NCI-H146 treated with DMSO at 0.1 percent for 48 hours (cell line): ENCODE measurements around the gene CLPX.
"Not testable (repeated sequence)": the region's sequence is repeated elsewhere in the genome, so short reads cannot be mapped to it uniquely, and the experiment has no call there.

ENCODE experiments used
- DNase-seq: peaks from one replicate; lab custom pipeline; 2025; ENCODE audit not compliant: unreplicated experiment; lab: John Stamatoyannopoulos, UW

CLPX gene

DNA sequence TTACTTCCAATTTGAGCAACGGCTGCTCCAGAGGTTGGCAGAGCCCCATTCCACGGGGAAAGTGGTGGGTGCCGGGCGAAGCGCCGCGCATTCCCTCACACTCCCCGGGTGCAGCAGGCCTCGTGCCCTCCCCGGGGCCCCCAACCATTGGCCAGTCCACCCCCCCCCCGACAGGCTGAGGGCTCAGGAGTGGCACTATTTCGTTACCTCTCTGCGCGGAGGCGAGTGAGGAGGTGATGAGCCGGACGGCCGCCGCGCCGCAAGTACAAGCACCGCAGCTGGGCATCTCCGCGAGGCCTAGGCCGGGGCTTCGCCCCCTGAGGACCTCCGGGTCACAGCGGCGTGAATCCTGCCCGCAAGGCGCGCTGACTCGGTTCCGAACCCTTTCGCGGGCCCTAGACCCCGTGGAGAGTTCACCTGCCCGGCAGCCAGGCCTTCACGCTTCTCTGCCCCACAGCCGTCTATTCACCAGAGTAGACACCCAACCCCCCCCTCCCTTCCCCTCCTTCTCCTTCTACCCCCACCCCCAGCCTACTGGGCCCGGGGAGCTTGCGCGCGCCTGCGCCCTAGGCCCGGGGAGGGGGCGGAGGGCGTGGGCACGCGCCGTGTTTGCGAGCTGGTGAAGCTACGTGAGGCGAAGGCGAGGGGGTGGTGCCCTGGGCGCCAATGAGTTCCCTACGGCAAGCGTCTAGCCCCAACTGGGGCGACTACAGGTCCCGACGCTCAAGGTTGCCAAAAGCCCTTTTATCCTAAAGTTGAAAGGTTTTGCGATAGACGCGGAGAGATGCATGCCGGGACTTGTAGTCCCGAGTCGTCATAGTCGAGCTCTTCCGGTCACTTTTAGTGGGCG lies at the start of gene CLPX:
Gene CLPX (minus strand): TSS at position 475 of the 850 bp plus-strand sequence. CDS start 189 bp downstream, at position 286.
- peak; percentile 74 for DNase-seq

DNA sequence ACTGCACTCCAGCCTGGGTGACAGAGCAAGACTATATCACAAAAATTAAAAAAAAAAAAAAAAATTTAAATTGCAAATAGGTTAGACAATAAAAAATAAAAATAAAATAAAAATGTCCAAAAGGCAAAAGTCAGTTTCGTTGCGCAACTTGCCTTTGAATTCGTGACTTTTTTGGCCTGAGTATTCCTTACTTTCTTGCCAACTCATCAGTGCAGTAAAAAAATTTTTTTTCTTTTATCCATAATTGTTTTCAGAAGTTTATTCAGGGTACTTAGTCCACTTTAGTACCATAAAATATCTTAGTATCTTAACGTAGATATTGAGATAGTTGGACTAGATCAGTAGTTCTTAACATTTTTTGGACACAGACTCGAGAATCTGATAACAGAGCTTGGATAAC lies 48.6 kb upstream of the CLPX start:
- DNase-seq: no peak

DNA sequence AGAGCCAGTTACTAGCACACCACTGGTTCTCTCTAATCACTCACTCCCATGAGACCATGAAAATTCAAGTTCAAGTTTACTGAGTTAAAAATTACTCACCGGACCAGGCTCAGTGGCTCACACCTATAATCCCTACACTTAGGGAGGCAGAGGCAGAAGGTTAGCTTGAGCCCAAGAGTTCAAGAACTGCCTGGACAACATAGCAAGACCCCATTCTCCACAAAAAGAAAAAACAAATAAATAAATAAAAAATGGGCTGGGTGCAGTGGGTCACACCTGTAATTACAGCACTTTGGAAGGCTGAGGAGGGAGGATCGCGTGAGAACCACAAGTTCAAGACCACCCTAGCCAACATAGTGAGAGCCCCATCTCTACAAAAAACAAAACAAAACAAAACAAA lies 47.4 kb upstream of the CLPX start:
- DNase-seq: no peak

DNA sequence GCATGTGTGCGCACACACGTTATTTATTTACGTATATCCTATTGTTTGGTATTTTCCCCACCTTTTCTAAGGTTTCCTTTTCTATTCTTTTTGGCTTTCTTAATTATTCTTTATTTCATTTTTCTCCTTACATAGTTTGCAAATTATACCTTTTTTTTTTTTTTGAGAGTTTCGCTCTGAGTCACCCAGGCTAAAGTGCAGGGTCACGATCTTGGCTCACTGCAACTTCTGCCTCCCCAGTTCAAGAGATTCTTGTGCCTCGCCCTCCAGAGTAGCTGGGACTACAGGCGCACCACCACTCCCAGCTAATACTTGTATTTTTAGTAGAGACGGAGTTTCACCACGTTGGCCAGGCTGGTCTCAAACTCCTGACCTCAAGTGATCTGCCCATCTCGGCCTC lies 46.2 kb upstream of the CLPX start:
- DNase-seq: no peak

DNA sequence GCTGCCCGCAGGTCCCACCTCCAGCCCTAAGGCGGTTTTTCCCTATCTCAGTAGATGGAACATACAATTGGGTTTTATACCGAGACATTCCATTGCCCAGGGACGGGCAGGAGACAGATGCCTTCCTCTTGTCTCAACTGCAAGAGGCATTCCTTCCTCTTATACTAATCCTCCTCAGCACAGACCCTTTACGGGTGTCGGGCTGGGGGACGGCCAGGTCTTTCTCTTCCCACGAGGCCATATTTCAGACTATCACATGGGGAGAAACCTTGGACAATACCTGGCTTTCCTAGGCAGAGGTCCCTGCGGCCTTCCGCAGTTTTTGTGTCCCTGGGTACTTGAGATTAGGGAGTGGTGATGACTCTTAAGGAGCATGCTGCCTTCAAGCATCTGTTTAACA lies 41.8 kb upstream of the CLPX start:
- not testable (repeated sequence) for DNase-seq

DNA sequence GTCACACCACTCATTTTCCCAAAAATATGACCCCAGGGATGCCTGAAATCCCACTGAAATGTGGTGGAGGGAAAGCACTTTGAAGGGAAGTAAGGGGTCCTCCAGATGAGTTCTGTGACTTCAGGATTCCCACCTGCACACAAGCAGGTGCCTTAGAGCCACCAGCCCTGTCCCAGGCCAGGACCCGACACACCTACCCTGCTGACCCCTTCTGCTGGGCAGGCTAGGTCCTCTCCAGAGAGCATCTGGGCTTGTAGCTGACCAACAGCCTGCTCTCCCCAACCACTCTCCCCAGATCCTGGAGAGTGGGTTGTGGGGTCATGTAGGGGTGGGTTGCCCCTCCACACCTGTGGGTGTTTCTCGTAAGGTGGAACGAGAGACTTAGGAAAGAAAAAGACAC lies 41.1 kb upstream of the CLPX start:
- no peak for DNase-seq

DNA sequence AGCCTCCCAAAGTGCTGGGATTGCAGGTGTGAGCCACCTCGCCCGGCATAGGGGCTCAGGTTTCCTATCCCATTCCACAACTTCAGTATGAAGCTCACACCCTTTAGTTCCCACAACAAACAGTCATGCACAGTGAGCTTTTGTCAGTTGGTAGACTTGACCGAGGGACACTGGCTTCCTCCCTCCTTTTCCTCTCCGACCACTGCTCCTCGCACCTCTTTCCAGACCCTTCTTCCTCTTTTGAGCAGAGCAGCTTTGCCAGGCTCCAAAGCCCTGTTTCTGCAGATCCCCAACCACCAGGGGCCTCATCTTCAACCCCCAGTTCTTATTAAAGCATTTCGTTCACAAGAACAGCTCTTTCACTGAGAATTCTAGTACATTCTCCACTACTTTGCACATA lies 38.9 kb upstream of the CLPX start:
- no peak for DNase-seq

DNA sequence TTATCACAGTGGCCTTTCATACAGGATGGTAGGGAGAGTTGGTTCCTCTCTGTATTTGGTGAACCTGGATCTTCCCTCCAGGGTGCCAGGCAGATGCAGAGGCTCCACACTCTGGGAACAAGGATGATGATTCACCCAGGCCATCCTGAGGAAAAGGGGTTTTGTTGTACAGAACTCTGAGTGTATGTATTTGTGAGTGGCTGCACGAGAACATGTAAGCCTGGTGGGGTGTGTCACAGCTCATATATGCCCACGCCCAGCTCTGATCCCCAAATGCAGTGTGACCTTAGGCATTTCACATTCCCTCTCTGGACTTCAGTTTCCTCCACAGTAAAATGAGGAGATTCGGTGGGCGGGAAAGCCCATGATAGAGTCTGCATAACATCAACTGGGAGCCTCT lies 37.7 kb upstream of the CLPX start:
- DNase-seq: no peak

DNA sequence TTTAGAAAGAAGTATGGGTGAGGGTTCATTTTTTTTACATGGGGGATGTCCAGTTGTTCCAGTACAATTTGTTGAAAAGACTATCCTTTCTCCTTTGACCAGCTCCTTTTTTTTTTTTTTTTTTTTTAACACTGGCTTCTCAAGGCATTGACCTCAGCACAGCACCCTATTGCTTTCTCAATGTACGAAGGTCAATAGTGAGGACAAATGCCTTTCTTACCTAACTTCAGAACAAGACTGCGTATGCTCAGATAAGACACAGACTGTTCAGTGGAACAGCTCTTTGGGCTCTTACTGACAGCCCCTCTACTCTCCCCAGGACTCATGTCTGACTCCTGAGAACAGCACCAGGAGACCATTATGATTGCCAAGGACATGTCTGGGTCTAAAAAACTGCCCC lies 36.6 kb upstream of the CLPX start:
- DNase-seq: no peak

DNA sequence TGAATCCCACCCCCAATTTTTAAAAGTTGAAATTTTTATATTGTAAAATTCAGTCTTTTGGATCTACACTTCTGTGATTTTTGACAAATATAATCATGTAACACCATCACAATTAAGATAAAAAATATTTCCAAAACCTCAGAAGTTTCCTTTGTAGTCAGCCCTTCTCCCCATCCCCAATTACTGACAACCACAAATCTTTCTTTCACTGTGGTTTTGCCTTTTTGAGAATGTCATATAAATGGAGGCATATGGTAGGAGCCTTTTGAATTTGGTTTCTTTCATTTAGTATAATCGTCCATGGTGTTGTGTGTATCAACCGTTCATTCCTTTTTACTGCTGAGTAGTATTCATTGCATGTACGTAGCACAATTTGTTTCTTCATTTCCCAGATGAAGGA lies 34.0 kb upstream of the CLPX start:
- no peak for DNase-seq

DNA sequence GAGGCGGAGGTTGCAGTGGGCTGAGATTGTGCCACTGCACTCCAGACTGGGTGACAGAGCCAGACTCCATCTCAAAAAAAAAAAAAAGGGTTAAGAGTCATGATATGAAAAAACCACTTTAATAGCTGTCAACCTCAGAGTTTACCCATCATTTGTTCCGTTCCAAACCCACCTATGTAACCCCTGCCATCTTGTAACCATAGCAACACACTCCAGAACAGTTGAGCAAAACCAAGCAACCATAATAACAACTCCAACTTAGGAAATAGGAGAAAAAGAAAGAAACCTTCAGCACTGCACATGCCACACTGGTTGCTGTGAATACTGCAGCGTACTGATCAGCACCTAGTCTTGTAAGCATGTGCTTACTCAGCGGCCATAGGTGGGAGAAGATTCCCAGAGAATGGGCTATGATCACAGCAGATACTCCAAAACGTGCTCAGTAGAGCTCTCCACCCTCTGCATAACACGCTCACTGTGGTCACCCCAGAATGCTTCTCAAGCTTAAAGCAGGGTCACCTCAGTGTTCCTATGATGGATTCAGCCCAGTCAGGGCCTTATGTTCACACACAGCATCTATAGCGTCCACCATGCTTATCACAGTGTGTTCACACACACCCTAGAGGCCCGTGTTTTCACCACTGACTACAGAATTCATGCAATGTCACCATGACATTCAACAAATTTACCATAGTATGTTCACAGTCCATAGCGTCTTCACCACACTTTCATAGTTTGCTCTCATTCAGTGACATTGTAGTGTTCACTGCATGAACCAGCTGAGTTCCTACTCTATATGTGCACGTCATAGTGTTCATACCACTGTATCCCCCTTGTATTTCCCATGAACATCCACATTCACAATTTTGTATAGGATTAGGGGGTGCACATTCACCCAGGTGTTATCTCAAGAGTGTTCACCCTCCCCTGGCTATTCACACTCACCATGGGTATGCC lies 32.7 kb upstream of the CLPX start:
- DNase-seq: no peak

DNA sequence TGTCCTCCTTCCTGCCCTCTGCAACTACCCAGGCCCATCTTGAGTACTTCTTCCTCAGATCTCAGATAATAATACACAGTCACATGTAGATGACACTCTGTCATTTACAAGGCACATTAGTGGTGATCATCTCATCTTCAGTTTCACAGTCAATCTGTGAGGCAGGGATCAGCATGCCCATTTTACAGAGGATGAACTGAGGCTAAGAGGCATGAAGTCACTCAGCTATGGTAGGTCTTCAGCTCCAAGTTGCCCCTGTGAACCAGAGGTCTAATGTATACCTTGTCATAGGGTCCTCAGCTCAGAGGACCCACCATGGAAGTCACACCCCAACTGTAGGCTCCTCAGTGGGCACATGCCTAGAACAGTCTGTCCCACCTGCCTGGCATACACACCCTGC lies 30.4 kb upstream of the CLPX start:
- DNase-seq: no peak

DNA sequence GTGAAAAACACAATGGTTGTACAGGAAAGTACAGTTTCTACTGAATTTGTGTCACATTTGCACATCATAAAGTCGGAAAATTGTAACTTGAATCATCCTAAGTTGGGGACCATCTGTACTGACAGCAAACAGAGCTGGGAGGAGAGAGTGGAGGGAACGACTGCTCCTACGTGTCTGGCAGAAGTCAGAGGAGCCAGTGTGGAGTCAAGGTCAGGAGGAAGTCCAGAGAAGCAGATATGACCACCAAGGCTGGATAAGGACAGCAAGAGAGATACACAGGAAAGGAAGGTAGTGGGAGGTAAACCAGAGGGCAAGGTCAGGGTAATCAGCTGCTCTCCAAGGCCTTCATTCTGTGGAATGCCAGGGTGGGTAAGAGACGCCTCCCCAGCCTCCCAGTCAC lies 28.9 kb upstream of the CLPX start:
- no peak for DNase-seq

DNA sequence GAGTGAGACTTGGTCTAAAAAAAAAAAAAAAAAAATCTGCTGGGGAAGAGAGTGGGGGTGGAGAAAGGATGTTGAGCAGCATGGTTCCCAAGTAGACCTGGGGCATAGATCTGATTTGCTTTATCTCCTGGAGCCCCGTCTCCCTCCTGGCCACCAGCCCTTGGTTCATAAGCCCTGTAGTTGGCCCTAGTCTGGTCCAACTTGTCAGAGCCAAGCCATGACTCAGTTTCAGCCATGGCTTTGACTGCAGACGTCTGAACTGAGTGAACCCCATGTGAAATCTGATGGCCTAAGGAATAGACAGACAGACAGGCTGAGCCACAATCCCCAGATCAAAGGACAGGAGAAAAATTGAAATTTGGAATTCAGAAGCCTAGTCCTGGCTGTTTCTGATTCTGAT lies 28.1 kb upstream of the CLPX start:
- DNase-seq: no peak

DNA sequence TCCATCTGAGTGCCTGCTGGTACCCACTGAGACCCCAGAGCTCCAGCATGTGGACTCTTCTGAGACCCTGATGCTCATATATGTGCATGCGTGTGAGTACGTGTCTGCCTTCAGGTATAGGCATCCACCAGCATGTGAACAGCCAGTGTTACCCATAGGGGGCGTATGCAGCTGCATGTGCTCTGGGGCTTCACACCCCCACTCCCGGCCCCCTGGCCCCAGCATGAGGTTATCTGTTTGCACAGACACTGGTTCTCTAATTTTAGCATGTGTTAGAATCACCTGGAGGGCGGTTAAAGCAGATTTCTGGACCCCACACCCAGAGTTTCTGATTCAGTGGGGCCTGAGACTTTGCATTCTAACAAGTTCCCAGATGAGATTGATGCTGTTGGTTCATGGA lies 27.0 kb upstream of the CLPX start:
- peak; percentile 5 for DNase-seq

DNA sequence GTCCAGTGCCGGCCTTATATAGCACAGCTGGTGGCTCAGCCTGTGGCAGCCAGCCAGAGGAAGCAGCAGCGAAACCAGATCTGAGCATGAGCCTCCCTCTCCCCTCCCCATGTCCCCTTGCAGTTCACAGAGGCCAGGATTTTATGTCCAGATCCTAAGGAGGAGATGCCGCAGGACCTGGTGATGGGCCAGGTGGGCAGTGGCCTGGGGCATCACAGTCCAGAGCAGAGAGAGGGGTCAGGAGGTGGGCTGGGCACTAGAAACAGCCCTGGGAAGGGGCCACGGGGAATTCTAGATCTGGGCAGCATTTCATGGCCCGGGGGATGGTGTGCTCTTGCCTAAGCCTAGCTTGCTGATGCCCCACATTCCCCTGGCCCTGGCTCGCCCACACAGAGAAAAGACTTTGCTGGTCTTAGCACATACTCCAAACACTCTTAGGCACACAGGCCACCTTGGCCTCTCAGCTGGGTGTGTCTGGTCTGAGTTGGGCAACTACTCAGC lies 26.4 kb upstream of the CLPX start:
- DNase-seq: no peak

DNA sequence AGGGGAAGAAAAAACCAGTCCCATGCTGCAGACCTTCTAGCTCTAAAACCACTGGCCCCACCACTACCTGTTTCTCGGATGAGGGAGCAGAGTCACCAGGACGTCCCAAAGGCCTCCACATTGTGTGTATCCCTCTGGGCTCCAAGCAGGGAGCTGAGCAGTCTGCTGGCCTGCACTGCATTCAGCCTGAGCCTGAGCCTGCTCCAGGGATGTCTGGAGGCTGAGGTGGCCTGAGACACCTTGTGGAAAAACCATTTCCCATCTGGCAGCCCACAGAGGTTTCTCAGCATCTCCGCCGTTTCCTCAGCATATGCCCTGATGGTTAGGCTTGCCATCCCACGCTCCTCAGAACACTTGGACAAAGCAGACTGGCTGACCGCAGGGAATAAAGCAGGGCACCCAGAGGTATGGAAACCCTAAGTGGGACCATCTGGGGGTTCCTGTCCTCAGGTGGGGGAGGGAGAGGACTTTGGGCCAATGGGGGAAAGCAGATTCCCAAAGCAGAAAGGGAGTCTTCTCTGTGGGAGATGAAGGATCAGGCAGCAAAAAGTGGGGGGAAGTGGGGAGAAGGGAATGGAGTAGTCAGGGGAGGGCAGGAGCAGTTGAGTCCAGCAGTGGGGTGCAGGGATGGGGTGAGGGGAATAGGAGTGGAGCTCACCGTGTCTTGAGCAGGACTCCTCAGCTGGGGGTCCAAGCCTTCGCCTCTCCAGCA lies 25.8 kb upstream of the CLPX start, which contains the start of gene CILP:
Gene CILP (minus strand): TSS at position 704 of the 712 bp plus-strand sequence. CDS start 1,718 bp downstream, outside the sequence.
- no peak for DNase-seq

DNA sequence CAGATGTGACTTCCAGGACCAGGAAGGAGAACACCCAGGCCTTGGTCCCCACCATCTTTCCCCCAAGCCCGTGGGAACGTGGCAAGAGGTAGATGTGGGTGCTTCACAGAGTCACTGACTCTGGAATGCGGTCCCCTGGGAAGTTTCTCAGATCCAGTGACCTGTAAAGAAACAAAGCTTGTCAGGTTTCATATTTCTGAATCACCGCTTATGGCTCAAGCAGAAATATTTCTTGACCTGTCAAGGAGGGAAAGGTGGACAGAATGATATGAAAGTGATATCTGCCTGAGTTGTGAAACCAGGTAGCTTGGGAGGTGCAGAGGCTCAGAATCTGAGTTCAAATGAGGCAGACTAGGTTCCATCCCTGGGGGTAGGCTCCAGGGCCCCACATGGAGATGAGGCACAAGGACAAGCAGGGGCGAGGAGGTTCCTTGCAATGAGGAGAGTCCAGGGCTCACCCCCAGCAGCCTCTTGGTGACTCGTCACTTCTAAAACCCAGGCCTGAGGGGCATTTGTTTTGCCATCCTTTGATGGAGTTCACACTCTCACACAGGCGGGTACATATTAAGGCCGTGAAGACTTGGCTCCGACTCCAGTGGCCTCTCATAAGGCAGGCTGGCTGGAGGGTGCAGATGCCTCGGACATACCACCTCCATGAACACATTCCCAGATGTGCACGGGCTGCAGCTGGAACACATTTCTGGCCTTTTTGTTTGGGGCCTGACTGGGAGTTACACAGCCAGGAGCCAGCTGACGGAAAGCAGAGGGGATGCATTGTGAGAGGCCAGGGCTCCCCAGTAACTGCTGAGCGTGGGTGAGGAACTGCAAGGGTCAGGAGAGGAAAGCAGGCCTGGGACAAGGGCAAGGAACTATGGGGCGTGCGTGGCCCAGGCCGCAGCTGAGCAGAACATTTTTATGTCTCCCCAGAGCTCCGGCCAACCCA lies 24.8 kb upstream of the CLPX start:
- no peak for DNase-seq

DNA sequence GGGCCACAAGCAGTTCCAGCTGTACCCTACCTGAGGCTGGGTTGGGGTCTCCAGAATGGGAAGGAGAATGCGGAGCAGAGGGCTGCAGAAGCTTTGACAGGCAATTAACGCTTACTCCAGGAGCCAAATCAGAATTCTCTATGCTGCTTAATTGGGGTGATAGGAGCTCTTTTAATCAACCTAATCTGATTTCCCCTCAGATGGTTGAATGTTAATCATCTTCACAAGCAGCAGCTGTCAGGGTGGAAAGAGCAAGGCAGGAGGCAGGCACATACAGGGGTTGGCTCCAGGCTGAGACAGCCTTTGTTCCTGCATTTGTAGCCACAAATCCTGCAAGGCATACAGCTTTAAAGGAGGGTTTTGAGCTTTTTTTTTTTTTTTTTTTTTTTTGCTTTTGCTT lies 23.5 kb upstream of the CLPX start:
- no peak for DNase-seq

DNA sequence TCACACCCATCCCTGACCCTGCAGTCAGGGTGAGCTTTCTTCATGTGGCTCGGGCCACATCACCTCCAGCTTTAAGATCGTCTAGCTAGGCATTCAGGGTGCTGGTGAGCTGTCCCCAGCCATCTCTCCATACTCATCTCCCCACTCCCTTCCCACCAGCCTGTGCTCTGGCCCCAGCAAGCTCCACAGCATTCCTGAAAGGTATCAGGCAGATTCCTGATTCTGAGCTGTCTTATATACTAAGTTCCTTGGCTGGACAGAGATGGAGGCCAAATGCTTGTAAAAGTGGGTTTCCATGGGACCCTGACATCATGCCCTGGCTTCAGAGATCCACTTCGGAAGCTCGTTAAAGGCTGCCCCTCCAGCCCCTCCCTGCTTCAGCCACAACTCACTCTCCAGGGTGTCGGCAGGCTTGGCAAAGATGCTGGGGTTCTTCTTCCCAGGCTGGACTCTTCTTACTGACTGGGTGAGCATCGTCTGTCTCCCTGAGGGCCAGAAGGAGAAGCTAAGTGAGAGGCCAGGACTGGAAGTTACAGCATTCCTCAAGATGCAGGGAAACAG lies 22.2 kb upstream of the CLPX start:
- DNase-seq: no peak
